Mammary epithelial cell (primary cell): ENCODE measurements around the gene KCNG2.

Experiments
- EZH2 ChIP-seq: IDR thresholded peaks from 2 replicates; pipeline ENCODE4 v1.6.1; 2012; ENCODE audit warnings: low read length, inconsistent platforms, borderline replicate concordance
- TF ChIP-seq, protein P1 (sequence below), 2 donors: IDR thresholded peaks in 1 of 2; conservative IDR thresholded peaks in 1 of 2; 2 replicates each; pipeline ENCODE4 v1.5.1; 2011 to 2012; ENCODE audit warnings: inconsistent platforms in 2 of 2, low read length in 2 of 2, mild to moderate bottlenecking in 2 of 2, control low read depth in 1 of 2, low read depth in 1 of 2; ENCODE audit not compliant: insufficient read depth in 1 of 2; ENCODE audit errors: extremely low read depth in 1 of 2

DNA sequence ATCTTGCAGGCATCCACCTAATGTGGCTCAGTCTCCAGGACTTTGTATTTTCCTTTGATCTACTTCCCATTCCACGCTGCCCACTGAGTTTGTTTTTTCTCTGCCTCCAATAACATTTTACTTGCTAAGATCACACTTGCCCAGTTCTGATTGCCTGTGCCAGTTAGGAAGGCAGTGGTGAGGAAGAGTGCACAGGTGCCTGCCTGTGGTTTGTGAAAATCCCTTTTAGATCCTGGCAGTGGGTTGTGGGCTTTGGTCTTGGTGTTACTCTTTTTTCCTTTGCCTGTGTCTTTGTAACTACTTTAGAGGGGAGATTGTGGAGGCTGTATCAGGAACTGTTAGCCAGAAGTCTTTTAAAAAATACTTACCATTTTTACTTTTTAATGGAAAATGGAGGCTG, 36.9 kb upstream of the KCNG2 start:
- TF ChIP-seq, protein P1, sequence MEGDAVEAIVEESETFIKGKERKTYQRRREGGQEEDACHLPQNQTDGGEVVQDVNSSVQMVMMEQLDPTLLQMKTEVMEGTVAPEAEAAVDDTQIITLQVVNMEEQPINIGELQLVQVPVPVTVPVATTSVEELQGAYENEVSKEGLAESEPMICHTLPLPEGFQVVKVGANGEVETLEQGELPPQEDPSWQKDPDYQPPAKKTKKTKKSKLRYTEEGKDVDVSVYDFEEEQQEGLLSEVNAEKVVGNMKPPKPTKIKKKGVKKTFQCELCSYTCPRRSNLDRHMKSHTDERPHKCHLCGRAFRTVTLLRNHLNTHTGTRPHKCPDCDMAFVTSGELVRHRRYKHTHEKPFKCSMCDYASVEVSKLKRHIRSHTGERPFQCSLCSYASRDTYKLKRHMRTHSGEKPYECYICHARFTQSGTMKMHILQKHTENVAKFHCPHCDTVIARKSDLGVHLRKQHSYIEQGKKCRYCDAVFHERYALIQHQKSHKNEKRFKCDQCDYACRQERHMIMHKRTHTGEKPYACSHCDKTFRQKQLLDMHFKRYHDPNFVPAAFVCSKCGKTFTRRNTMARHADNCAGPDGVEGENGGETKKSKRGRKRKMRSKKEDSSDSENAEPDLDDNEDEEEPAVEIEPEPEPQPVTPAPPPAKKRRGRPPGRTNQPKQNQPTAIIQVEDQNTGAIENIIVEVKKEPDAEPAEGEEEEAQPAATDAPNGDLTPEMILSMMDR (conservative IDR thresholded peaks at IDR 0.05 in 1 of 2, IDR thresholded peaks at IDR 0.05 in 1 of 2; ENCODE audit: extremely low read depth in 1 of 2, insufficient read depth in 1 of 2, low read depth in 1 of 2, low read length in 2 of 2), result no peak
- no peak for TF ChIP-seq EZH2
